ENCODE results near the gene GGT1. TPM values are rescaled to one million over a fixed set of nuclear protein-coding genes. Genes with fewer than 3 reads are reported as not detected.

Gene GGT1
- total and polyA plus RNA-seq, 2 of the 8 experiments (the other 6 are each of a cell fraction or from before 2014, with no cell fraction given): 14.4 to 29.2 TPM

DNA sequence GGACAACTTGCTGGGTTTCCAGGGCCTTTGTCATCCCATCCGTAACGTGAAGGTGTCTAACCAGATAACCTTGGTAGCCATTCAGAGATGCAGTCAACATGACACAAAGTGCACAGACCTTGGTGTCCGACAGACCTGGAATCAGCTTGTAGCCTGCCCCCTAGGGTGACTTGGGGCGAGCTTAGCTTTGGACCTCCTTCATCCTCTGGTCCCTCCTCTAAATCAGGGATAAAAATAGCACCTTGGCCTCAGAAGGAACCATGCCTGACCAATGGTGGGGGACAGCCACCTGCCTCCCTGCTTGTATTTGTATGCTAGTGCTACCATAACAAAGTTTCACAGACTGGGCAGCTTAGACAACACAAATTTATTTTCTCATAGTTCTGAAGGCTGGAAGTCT, 43.5 kb upstream of the GGT1 start:
- peaks cover 0 to 4% (median 0%) of the 10 kb centered on the region in 4 experiments; a peak in 4 of 7 replicates for H3K4me1 ChIP-seq (replicated peaks in 1 of 4; ENCODE audit: control insufficient read depth in 3 of 4, insufficient read depth in 4 of 4, low read length in 3 of 4)
- H3K56ac ChIP-seq (replicated peaks; ENCODE audit: insufficient read length, low read depth, low read length): no peak overlapping the region
- H3K79me2 ChIP-seq (ENCODE audit: control insufficient read depth in 1 of 2, insufficient read depth in 2 of 2, low read length in 2 of 2): peaks cover 64 to 85% of the 10 kb centered on the region in 2 experiments
- peaks cover 15 to 57% (median 41%) of the 10 kb centered on the region in 4 experiments for H3K36me3 ChIP-seq (ENCODE audit: control insufficient read depth in 2 of 4, insufficient read depth in 4 of 4, low read length in 3 of 4)
- no peak overlapping the region for H3K4me3 ChIP-seq (ENCODE audit: extremely low read depth in 1 of 4, insufficient read depth in 2 of 4, low read depth in 3 of 4, low read length in 4 of 4)
- no peaks in the 10 kb centered on the region for H3K9me3 ChIP-seq (ENCODE audit: insufficient read depth in 2 of 2, low read depth in 1 of 2, low read length in 1 of 2)
- no peak overlapping the region for H2BK120ac ChIP-seq (replicated peaks; ENCODE audit: low read depth, low read length)
- FAIRE-seq (no peak), DNase-seq (ENCODE audit: low read depth in 1 of 2, low spot score in 2 of 2) (no peak)
- H3K4ac ChIP-seq (replicated peaks; ENCODE audit: insufficient read length, low read depth, low read length): no peak overlapping the region
- H2BK15ac ChIP-seq (ENCODE audit: low read length): no peak overlapping the region
- H3K18ac ChIP-seq (ENCODE audit: extremely low read depth, low read length): no peak overlapping the region
- H3K79me1 ChIP-seq (ENCODE audit: low read depth, low read length): peaks cover 21% of the 10 kb centered on the region
- H4K8ac ChIP-seq (ENCODE audit: extremely low read depth, insufficient read depth, low read length): no peak overlapping the region
- H3K4me2 ChIP-seq (ENCODE audit: insufficient read depth in 1 of 2, low read depth in 2 of 2, low read length in 2 of 2): no peak overlapping the region
- ChIA-PET CTCF (ENCODE audit: partially characterized antibody) (interaction anchor here (1.4 to 2.0 kb wide), 2 partner anchors 10 to 20 kb away, joined by 3 to 6 read pairs; no protein-coding TSS in a partner anchor), POLR2A (ENCODE audit: partially characterized antibody) (interaction anchor here (0.8 to 1.8 kb wide), 7 partner anchors 9 to 33 kb away, joined by 3 to 10 read pairs (median 4); partner anchors contain the start of gene LRRC75B)
- H3K23ac ChIP-seq (ENCODE audit: insufficient read length): no peak overlapping the region
- no peaks in the 10 kb centered on the region; a peak in 1 of 7 replicates for H3K27me3 ChIP-seq (replicated peaks in 1 of 4; ENCODE audit: control insufficient read depth in 3 of 4, extremely low read depth in 1 of 4, insufficient read depth in 3 of 4, low read length in 3 of 4)
- no peak overlapping the region for H4K5ac ChIP-seq (ENCODE audit: insufficient read length, low read depth, low read length)
- no peak overlapping the region for H2AK5ac ChIP-seq (ENCODE audit: low read depth, low read length)
- no peak overlapping the region for H4K91ac ChIP-seq (replicated peaks; ENCODE audit: insufficient read length, low read length)
- 85% methylated on average over 4 of the region's 4 CpGs; no CpG with 5 or more reads in 1 of the 2 experiments for WGBS, 2 experiments (ENCODE audit: extremely low coverage in 1 of 2, insufficient coverage in 1 of 2, insufficient read length in 1 of 2, insufficient replicate concordance in 2 of 2, low coverage in 1 of 2, low lambda C conversion rate in 2 of 2, missing lambda C conversion rate in 1 of 2)
- H3K23me2 ChIP-seq (ENCODE audit: low read depth, low read length): peaks cover 12% of the 10 kb centered on the region
- no peak overlapping the region for H3K9ac ChIP-seq (replicated peaks in 1 of 4; ENCODE audit: extremely low read depth in 1 of 4, low read depth in 3 of 4, low read length in 3 of 4)
- no peak overlapping the region for H2BK12ac ChIP-seq (ENCODE audit: low read depth, low read length)
- no peak overlapping the region for H3K27ac ChIP-seq (ENCODE audit: low read depth, low read length)
- no peak overlapping the region for H2BK5ac ChIP-seq (ENCODE audit: low read depth, low read length)
- H2AFZ ChIP-seq (ENCODE audit: low read length): no peak overlapping the region
- no peak overlapping the region for H2BK20ac ChIP-seq (ENCODE audit: low read length)
- peaks cover 13 to 33% of the 10 kb centered on the region in 2 experiments for H4K20me1 ChIP-seq (replicated peaks in 1 of 2; ENCODE audit: control insufficient read depth in 1 of 2, insufficient read depth in 2 of 2, low read length in 2 of 2)
- no peak overlapping the region for H3K14ac ChIP-seq (ENCODE audit: insufficient read length)
- TF ChIP-seq POLR2AphosphoS5 (IDR thresholded peaks at IDR 0.05; ENCODE audit: low read depth, low read length) (no peak), RFX5 (IDR thresholded peaks at IDR 0.05; ENCODE audit: borderline replicate concordance, low read depth, low read length) (no peak), TBP (IDR thresholded peaks at IDR 0.05; ENCODE audit: low read depth, low read length) (no peak), CREB1 (IDR thresholded peaks at IDR 0.05) (no peak), CEBPB (IDR thresholded peaks at IDR 0.05; ENCODE audit: low read depth, low read length) (no peak), SUZ12 (IDR thresholded peaks at IDR 0.05; ENCODE audit: low read length) (no peak), PHF8 (conservative IDR thresholded peaks at IDR 0.05; ENCODE audit: low read depth, low read length) (no peak), KDM1A (IDR thresholded peaks at IDR 0.05; ENCODE audit: borderline replicate concordance, low read length) (no peak), CHD2 (IDR thresholded peaks at IDR 0.05; ENCODE audit: low read length) (no peak), KDM4A (IDR thresholded peaks at IDR 0.05; ENCODE audit: low read depth, low read length, severe bottlenecking) (no peak), SIN3A (conservative IDR thresholded peaks at IDR 0.05 in 1 of 2, IDR thresholded peaks at IDR 0.05 in 1 of 2; ENCODE audit: low read depth in 1 of 2, low read length in 2 of 2) (no peak), MAFK (IDR thresholded peaks at IDR 0.05; ENCODE audit: low read depth, low read length) (no peak), GTF2F1 (IDR thresholded peaks at IDR 0.05; ENCODE audit: borderline replicate concordance, low read depth, low read length) (no peak)
- TF ChIP-seq, protein P1, sequence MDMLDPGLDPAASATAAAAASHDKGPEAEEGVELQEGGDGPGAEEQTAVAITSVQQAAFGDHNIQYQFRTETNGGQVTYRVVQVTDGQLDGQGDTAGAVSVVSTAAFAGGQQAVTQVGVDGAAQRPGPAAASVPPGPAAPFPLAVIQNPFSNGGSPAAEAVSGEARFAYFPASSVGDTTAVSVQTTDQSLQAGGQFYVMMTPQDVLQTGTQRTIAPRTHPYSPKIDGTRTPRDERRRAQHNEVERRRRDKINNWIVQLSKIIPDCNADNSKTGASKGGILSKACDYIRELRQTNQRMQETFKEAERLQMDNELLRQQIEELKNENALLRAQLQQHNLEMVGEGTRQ (IDR thresholded peaks at IDR 0.05; ENCODE audit: low read length): no peak

All from H1 (cell line).